HG03342 (cell line): Measurements from ENCODE around the gene CALU.

Source experiments
- ATAC-seq: cut with Tn5 transposase; IDR thresholded peaks from one replicate; pipeline ENCODE4 v1.9.1; 2021; ENCODE audit warnings: mild to moderate bottlenecking, moderate library complexity; ENCODE audit not compliant: unreplicated experiment

Gene CALU

DNA sequence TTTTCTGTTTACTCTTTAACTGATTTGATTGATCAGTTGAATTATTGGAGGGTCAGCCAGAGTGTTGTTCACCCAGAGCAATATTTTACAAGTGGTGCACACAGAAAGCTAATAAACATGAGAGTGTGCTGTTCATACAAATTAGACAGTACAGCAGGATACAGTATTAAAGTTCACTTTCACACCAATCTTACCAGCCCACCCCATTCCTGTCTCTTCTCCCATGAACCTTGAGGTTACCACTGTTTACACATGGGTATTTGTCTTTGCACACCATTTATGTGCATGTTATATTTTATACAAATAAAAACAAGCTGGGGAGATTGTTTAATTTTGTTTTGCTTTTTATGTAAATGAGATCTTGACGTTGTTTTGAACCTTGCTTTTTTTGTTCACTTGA lies 6.5 kb downstream of the CALU start:
- no peak for ATAC-seq

DNA sequence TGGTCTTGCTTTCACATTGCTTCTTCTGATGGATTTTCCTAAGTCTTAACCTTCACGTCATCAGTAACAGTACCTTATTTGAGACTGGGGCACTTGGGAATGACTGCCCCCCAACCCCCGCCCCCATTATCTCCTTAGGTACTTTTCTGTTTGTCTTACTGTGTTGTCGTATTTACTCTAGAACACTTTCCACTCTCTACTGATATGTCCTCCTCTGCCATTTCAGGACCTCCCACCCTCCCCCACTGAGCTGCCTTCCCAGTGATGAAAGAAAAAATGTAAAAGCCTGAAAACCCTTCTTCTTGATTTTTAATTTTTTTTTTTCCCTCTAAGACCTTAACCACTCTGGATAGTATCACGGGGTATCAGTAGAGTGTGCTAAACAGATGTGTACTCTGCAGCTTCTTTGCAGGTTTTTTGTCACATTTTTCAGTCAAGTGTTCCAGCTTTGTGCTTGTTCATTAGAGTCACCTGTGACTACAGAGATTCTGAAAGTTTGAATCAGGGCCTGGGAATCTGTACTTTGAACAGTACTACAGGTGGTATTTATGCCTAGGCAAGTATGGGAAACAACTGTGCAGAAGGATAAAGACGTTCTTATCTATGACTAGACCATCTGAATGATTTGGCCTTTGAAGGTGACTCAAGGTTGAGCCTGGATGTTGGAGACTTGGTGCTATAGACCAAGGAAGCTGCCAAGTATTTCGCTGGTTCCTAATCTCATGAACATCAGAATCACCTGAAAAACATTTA lies 8.3 kb downstream of the CALU start:
- ATAC-seq = no peak

DNA sequence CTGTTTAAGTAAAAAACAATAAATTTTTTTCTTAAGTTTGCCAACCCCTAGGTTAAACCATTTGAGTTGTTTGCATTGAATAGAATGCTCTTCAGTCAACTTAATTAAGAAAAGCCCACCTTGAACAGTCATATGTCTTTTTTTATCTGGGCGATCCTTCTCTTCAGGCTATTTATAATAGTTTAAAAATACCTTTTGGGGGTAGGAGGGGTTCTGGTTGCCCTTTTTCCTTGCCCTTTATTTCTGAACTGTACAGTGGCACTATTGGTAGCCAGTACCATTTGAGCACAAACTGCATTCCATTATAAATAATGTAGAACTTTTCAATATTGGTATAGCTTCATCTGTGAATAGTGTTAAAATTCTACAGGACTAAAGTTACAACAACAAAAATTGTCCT lies 13.1 kb downstream of the CALU start:
- no peak for ATAC-seq

DNA sequence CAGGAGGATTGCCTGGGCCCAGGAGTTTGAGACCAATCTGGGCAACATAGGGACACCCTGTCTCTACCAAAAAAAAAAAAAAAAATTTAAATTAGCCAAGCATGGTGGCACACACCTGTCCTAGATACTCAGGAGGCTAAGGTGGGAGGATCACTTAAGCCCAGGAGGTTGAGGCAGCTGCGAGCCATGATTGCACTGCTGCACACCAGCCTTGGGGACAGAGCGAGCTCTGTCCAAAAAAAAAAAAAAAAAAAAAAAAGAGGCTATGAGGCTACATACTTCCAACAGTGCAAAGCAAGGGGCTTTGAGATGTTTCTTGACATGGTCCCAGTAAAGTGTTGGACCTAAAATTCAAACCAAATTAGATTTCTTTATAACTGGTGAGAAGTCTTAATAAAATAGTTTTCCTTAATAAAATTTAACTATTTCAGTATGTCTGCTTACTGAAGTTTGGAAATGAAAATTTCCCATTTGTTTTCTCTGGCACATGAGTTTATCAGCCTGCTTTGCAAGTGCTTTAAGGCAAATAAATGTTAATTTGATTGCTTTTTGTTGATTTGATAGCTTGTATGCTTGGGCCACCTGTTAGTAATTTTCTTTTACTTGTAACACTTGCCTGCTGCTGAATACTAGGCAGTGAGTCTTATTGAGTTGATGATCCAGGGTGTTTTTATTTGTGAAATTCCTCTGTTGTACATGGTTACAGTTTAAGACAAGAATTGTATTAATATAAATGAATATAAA lies 16.1 kb downstream of the CALU start:
- ATAC-seq = no peak

DNA sequence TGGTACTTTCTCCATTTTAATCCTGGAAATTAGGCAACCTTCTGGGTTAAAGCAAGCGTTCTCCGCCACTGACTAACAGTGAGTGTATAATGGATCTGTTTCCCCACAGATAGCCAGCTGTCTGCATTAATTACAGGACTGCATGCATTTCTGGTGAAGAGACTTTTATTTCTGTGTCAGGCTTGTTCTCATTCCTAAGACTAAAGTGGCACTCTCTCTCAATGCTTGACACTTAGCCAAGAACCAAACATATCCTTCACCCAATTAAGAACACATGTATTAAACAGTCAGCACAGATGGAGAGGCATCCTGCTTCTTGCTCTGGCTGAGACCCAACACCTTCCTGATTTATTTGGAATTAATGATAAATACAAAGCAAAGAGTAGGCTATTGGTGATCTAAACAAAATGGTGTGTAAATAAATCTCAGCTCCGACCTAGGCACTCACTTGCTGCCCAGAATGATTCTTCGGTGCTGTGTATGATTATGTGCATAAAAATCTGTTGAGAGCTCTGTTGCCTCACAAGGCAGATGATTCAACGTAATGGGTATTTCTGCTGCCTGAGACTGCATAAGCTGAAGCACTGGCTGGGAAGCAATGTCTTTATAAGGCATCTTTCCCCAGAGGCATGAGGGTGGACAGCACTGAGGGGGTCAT lies 16.8 kb downstream of the CALU start:
- ATAC-seq = no peak

DNA sequence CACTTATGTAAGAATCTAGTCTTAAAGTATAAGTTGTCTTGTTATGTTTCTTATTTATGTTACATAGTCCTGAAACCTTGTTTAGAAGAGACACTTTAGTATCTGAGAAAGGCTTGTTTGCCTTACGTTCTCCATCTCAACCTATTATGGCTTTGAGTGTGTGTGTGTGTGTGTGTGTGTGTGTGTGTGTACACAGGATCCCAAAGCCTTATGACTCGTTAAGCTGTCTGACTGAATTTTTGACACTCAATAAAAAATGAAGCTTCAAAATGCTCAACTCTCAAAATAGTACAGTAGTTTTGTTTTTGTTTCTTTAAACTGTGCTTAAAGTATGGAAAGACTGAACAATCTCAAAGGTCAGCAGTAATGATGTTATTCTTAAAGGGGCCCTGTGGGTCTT lies 18.0 kb downstream of the CALU start:
- no peak for ATAC-seq

DNA sequence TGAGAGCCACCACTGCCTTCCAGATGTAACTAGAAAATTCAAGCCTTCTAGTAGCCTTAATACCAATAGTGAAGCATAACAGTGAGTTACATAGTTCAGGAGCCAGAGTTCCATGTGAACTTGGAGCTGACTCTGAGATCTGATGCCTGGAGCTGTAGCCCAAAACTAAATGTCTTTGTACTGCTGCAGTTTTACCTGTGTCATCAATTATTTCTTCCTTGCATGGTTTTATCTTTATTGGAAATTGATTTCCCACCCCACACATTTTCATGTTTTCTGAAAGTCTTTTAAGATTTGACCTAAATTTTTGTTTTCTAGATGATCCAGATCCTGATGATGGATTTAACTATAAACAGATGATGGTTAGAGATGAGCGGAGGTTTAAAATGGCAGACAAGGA lies 19.4 kb downstream of the CALU start:
- no peak for ATAC-seq

DNA sequence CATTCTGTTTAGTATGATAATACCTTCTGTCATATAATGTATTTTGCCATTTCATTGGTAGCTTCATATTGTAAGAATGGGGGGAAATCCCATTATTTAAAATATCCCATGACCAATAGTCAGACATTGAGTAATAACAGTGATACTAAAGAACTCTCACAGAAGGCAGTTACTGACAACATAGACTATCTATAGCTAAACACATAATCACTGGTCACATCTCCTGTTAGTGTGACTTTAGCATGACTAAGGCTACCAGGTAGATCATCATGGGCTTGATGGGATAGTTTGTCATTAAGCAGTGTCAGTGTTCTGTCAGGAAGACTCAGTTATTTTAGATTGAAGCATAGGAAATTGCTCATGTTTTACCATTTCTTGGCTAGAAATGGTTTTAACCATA lies 20.1 kb downstream of the CALU start:
- no peak for ATAC-seq

DNA sequence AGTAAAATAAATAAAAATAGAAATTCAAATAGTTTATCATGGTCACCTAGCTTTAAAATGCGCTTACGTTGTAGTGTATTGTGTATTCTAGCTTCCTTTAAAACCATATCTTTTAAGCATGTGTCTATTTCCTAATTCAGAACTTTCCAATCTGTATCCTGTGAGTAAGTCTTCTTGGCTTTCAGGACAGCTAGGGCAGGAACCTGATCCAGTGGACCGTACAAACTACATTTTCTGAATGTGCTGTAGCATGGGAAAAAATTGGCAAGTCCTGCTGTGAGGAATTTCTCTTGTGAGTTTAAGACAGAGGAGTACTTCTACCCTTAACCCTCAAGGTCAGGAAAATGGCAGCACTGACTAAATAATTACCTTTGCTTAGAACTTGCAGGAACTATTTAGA lies 24.4 kb downstream of the CALU start:
- ATAC-seq = no peak

DNA sequence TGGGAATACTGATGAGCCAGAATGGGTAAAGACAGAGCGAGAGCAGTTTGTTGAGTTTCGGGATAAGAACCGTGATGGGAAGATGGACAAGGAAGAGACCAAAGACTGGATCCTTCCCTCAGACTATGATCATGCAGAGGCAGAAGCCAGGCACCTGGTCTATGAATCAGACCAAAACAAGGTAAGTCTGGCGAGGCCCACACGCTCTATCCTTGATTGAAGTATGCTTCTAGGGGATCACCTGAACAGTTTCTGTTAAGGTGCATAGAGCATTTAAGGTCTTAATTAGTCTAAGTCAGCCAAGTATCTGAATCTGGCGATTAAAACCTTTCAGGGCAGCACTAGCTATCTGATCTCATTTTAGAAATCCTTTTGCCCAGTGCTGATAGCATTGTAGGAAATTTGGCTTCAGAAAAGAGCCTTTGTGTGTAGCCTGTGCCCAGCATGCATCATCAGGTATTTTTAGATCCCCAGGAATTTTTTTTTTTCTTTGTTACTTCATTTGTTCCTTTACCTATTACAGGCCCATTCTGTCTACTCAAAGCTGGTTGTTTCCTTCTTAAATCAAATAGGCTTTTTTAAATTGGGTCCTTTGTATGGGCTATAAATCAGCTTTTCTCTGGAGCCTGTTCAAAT lies 28.4 kb downstream of the CALU start:
- ATAC-seq = no peak

DNA sequence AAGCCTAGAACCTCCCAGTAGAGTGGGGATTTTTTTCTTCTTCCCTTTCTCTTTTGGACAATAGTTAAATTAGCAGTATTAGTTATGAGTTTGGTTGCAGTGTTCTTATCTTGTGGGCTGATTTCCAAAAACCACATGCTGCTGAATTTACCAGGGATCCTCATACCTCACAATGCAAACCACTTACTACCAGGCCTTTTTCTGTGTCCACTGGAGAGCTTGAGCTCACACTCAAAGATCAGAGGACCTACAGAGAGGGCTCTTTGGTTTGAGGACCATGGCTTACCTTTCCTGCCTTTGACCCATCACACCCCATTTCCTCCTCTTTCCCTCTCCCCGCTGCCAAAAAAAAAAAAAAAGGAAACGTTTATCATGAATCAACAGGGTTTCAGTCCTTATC lies 31.1 kb downstream of the CALU start:
- ATAC-seq = no peak

DNA sequence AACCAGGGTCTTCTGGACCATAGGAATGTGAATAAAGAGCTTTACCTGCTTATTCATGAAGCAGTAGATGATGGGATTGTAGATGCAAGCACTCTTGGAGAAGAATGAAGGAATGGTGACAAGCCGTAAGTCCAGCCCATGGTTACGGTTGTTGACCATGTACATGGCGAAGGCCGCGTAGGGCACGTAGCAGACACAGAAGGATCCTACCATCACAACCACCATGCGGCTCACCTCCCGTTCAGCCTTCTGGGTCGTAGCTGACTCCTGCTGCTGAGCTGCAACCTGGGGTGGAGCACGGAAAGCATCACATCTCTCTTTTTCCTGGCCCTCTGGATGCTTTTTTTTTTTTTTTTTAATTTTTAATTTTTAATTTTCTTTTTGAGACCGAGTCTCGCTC lies 34.4 kb downstream of the CALU start:
- ATAC-seq = no peak

DNA sequence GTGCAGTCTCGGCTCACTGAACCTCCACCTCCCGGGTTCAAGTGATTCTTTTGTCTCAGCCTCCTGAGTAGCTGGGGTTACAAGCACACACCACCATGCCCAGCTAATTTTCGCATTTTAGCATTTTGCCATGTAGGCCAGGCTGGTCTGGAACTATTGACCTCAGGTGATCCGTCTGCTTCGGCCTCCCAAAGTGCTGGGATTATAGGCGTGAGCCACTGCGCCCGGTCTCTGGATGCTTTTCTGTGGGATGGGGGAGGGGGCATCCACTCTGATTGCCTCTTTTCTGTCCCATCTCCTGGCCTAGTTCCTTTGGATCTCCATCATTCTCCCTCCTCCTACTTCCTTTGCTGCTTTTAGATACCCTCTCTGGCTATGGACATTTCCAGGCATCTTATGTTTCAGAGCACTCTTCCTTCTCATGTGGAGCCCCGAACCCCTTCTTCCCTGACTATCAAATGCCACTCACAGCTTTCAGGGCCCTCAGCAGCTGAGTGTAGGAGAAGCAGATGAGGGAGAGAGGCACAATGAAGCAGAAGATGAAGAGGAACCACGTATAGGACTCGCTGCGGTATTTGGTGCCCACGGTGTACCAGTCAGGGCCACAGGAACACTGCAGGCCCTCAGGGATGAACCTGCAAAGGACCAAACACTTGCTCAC lies 35.0 kb downstream of the CALU start:
- no peak for ATAC-seq

DNA sequence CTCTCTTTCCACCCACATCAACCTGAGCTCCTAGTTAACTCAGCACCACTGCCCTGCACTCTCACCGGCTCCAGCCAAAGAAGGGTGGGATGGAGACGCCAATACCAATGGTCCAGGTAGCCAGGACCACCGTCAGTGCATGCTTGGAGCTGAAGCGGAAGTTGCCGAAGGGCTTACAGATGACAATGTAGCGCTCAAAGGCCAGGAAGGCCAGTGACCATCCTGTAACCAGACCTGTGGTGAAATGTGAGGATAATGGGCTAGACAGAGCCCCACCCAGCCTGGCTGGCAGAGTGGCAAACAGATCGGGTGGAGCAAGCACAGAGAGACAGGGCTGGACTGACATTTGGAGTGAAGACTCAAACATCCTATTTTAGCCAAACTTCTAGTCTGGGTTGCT lies 35.8 kb downstream of the CALU start:
- ATAC-seq = no peak

DNA sequence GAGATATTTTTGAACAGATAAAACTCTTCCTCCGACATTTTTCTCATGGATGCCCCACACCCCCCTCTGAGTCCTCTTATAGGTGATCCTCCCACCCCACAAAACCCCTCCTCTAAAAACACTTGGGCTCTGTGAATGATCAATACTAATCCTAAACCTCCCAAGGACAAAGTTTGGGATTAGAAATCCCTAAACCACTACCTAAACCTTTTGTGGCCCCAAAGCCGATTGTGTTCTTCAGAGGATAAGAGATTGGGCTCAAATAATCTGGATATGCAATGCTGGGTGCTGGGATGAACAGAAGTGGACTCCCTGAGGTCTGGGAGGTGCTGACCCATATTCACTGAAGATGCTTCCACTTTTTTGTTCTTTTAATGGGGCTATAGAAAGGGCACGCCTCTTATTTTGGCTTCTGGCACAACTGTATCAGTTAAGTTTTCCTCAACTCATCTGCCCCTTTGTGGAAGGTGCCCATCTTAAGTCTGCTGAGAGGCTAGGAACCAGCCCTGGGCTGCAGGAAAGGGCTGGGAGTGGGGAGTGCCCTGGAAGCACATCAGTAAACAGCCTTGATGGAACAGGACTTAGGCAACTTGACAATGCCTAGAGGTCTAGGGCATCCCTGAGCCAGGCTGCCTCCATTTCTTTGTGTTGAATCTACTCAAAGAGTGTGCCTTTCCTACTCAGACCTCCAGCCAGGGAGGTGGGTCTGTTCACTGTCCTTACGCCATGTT lies 36.8 kb downstream of the CALU start, which contains the start of gene OPN1SW:
Gene OPN1SW (minus strand): TSS at position 51 of the 731 bp plus-strand sequence. CDS start 13 bp downstream, at position 38.
- no peak for ATAC-seq

DNA sequence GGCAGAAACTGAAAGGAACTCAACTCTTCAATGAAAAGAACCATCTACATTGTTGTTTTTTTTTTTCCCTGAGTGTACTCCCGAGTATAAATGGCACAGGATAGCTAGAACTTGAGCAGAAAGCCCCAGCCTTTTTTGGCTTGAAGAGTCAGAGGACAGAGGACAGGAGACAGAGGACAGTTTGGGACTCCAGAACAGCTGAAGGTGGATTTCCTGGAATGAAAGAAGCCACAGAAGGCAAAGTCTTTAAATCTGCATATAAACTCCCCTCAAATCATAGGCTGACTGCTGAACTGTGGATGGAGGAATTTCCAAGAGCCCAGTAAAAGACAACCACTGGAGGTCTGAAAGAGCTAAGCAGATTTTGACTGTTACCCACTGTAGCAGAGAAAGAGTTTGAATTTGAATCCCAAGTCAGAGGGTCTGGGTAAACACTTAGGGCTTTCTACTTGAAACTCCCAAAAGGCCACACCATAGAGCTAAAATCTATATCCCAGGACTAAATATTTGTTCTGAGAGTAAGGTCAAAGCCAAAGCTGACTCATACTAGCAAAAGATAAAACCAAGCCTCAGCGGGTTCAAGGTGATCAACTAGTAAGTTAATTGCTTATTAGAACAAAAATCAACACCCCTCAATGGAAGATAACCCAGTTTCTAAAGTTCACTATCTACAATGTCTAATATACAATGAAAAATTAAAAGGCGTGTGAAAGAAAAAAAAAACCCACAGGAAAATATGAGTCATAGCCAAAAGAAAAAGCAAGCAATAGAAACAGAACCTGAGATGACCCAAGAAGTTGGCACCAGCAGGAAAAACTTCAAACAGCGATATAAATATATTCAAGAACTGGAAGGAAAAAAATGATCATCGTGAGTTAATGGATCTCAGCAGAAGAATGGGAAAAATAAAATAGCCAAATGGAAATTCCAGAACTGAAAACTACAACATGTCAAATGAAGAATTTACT lies 38.3 kb downstream of the CALU start:
- no peak for ATAC-seq

DNA sequence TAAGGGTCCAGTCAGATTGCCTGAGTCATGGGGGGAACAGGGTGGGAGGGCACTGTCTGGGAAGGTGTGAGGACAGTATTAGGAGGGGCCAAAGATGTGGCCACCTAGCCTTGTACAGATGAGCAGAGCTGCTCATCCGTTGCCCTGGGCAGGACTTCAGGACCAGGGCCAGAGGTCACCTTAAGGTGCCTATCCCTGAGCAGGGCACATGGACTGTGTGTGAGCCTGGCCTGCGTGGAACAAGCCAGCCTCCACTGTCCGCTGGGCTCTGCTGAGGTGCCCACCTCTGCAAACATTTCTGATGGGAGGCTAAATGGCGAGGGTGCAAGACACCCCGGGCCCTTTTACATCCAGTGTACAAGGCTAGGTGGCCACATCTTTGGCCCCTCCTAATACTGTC lies 39.8 kb downstream of the CALU start:
- ATAC-seq = no peak

DNA sequence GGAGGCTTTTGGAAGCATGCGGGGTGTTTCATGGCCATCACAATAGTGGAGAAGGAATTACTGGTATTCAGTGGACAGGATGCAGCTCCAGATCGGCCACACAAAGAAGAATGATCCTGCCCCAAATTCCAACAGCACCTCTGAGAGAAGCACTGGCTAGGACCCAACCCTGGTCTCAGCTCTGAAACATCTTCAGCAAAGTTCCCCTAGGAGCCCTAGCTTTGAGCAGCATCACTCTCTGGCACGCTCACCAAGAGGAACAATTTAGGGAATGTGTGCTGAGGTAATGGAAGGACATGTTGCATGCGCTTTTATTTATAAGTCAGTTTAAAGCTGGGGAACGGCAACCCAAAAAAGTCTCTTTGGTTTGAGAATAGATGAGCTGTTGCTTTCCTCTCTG lies 42.0 kb downstream of the CALU start:
- ATAC-seq = no peak

DNA sequence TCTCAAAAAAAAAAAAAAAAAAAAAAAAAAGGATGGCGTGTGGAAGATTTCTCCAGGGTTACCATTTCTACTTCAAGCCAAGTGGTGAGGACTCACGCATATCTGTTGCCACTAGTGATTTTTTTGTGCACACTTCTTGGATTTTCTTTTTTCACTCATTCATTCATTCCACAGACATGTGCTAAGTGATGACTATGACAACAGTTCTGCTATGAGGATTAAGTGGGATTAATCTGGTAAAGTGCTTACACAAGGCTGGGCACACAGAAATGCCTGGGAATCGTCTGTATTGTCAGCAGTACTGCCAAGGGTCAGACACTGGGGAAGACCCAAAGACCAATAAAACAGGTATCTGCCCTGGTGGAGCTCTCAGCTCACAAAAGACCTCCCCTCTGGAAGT lies 42.7 kb downstream of the CALU start:
- ATAC-seq = no peak
